OCI-LY3 (cell line): ENCODE data around the gene RARA.

ENCODE experiments used
- EZH2phosphoT487 ChIP-seq: fragments of 200-600 bp; shearing (Covaris generic); IDR thresholded peaks from 2 replicates; pipeline ENCODE4 v1.6.1; 2018; ENCODE audit warnings: antibody characterized with exemption, mixed run types, low read depth
- TF ChIP-seq, protein P1 (sequence below): fragments of 200-600, 300-600 bp; sonication (generic); IDR thresholded peaks from 2 replicates; pipeline ENCODE4 v1.5.1; 2014; ENCODE audit warnings: antibody characterized with exemption, low read length, low read depth

GRCh38 chr17:40260528-40260927, 48.5 kb upstream of the RARA start:
- TF ChIP-seq, protein P1, sequence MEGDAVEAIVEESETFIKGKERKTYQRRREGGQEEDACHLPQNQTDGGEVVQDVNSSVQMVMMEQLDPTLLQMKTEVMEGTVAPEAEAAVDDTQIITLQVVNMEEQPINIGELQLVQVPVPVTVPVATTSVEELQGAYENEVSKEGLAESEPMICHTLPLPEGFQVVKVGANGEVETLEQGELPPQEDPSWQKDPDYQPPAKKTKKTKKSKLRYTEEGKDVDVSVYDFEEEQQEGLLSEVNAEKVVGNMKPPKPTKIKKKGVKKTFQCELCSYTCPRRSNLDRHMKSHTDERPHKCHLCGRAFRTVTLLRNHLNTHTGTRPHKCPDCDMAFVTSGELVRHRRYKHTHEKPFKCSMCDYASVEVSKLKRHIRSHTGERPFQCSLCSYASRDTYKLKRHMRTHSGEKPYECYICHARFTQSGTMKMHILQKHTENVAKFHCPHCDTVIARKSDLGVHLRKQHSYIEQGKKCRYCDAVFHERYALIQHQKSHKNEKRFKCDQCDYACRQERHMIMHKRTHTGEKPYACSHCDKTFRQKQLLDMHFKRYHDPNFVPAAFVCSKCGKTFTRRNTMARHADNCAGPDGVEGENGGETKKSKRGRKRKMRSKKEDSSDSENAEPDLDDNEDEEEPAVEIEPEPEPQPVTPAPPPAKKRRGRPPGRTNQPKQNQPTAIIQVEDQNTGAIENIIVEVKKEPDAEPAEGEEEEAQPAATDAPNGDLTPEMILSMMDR = no peak
- TF ChIP-seq EZH2phosphoT487 = no peak
